HEK293 (cell line): Measurements from ENCODE around the gene STX18.
"Not testable (repeated sequence)": the region's sequence is repeated elsewhere in the genome, so short reads cannot be mapped to it uniquely, and the experiment has no call there.

ENCODE experiments used
- CTCF ChIA-PET: fragments of 350-600 bp; formaldehyde crosslinking; extraction: SDS; loops from one replicate; lab custom pipeline; 2021; ENCODE audit warnings: antibody characterized with exemption; lab: Yijun Ruan, JAX
- POLR2A ChIA-PET: fragments of 300-600 bp; formaldehyde crosslinking; extraction: SDS; loops from one replicate; lab custom pipeline; 2020; ENCODE audit warnings: antibody characterized with exemption, inconsistent platforms; lab: Yijun Ruan, JAX
- H3K27ac ChIP-seq: fragments of 200-500 bp; sonication (Bioruptor generic); 2 replicates; pipeline ENCODE4 v1.5.1; 2014; ENCODE audit warnings: low read depth, low read length, control low read depth, inconsistent platforms; ENCODE audit errors: extremely low read depth
- H3K36me3 ChIP-seq, 2 experiments: fragments of 200-500 bp in 1 of 2; sonication (Bioruptor generic) in 1 of 2; 1 replicate in 1 of 2; 2 replicates in 1 of 2; pipeline ENCODE4 v1.5.1; 2014 to 2017; ENCODE audit warnings: inconsistent platforms in 2 of 2, low read length in 2 of 2; ENCODE audit not compliant: control insufficient read depth in 2 of 2, insufficient read depth in 1 of 2
- H3K4me1 ChIP-seq: fragments of 200-500 bp; sonication (Bioruptor generic); 2 replicates; pipeline ENCODE4 v1.5.1; 2014; ENCODE audit warnings: mild to moderate bottlenecking, low read length, inconsistent platforms; ENCODE audit not compliant: control insufficient read depth, insufficient read depth
- H3K4me3 ChIP-seq: 2 replicates; pipeline ENCODE4 v1.5.1; 2011; ENCODE audit warnings: low read depth, mild to moderate bottlenecking, control low read depth, low read length, moderate library complexity
- H3K9me3 ChIP-seq: fragments of 200-500 bp; sonication (Bioruptor generic); 2 replicates; pipeline ENCODE4 v1.5.1; 2014; ENCODE audit warnings: low read depth, low read length, inconsistent platforms; ENCODE audit not compliant: control insufficient read depth, insufficient read depth
- BCL11A ChIP-seq: fragments of 450-650 bp; formaldehyde crosslinking; IDR thresholded peaks from 2 replicates; pipeline ENCODE4 v1.5.1; 2016; ENCODE audit warnings: low read depth, missing biosample characterization, missing genetic modification characterization
- BCL11B ChIP-seq: fragments of 450-650 bp; formaldehyde crosslinking; IDR thresholded peaks from 2 replicates; pipeline ENCODE4 v1.5.1; 2016; ENCODE audit warnings: low read depth, missing biosample characterization, missing genetic modification characterization
- PRDM1 ChIP-seq: fragments of 450-650 bp; formaldehyde crosslinking; IDR thresholded peaks from 2 replicates; pipeline ENCODE4; 2016; ENCODE audit warnings: missing biosample characterization, missing genetic modification characterization
- YY2 ChIP-seq: fragments of 450-650 bp; formaldehyde crosslinking; IDR thresholded peaks from 2 replicates; pipeline ENCODE4 v1.5.1; 2016; ENCODE audit warnings: missing biosample characterization, missing genetic modification characterization
- ZBTB21 ChIP-seq: fragments of 450-650 bp; formaldehyde crosslinking; IDR thresholded peaks from 2 replicates; pipeline ENCODE4 v1.5.1; 2017; ENCODE audit warnings: missing biosample characterization, missing genetic modification characterization
- ZEB2 ChIP-seq: fragments of 450-650 bp; formaldehyde crosslinking; IDR thresholded peaks from 2 replicates; pipeline ENCODE4 v1.5.1; 2016; ENCODE audit warnings: missing biosample characterization, missing genetic modification characterization
- ZNF133 ChIP-seq: fragments of 450-650 bp; formaldehyde crosslinking; IDR thresholded peaks from 2 replicates; pipeline ENCODE4 v1.5.1; 2016; ENCODE audit warnings: missing biosample characterization, missing genetic modification characterization
- ZNF157 ChIP-seq: fragments of 450-650 bp; formaldehyde crosslinking; IDR thresholded peaks from 2 replicates; pipeline ENCODE4 v1.5.1; 2016; ENCODE audit warnings: missing biosample characterization, missing genetic modification characterization
- ZNF394 ChIP-seq: fragments of 450-650 bp; formaldehyde crosslinking; IDR thresholded peaks from 2 replicates; pipeline ENCODE4 v1.5.1; 2016; ENCODE audit warnings: missing biosample characterization, missing genetic modification characterization, mild to moderate bottlenecking, moderate library complexity, borderline replicate concordance
- ZNF416 ChIP-seq: fragments of 450-650 bp; formaldehyde crosslinking; IDR thresholded peaks from 2 replicates; pipeline ENCODE4 v1.5.1; 2016; ENCODE audit warnings: missing biosample characterization, missing genetic modification characterization
- ZNF701 ChIP-seq: fragments of 450-650 bp; formaldehyde crosslinking; IDR thresholded peaks from 2 replicates; pipeline ENCODE4 v1.5.1; 2016; ENCODE audit warnings: missing biosample characterization, missing genetic modification characterization
- ZNF707 ChIP-seq: fragments of 450-650 bp; formaldehyde crosslinking; IDR thresholded peaks from 2 replicates; pipeline ENCODE4 v1.5.1; 2016; ENCODE audit warnings: missing biosample characterization, missing genetic modification characterization
- TF ChIP-seq, protein P1 (sequence below): fragments of 450-650 bp; formaldehyde crosslinking; IDR thresholded peaks from 2 replicates; pipeline ENCODE4 v1.5.1; 2016; ENCODE audit warnings: missing biosample characterization, missing genetic modification characterization
- TF ChIP-seq, protein P2 (sequence below): fragments of 450-650 bp; formaldehyde crosslinking; IDR thresholded peaks from 2 replicates; pipeline ENCODE4 v1.5.1; 2016; ENCODE audit warnings: missing biosample characterization, missing genetic modification characterization
- TF ChIP-seq, protein P3 (sequence below): fragments of 450-650 bp; formaldehyde crosslinking; IDR thresholded peaks from 2 replicates; pipeline ENCODE4 v1.5.1; 2016; ENCODE audit warnings: missing biosample characterization, missing genetic modification characterization, low read depth
- TF ChIP-seq, protein P4 (sequence below): fragments of 450-650 bp; formaldehyde crosslinking; IDR thresholded peaks from 2 replicates; pipeline ENCODE4 v1.5.1; 2017; ENCODE audit warnings: missing biosample characterization, missing genetic modification characterization
- TF ChIP-seq, protein P5 (sequence below): fragments of 450-650 bp; formaldehyde crosslinking; IDR thresholded peaks from 2 replicates; pipeline ENCODE4 v1.5.1; 2016; ENCODE audit warnings: missing biosample characterization, missing genetic modification characterization

Gene STX18

DNA sequence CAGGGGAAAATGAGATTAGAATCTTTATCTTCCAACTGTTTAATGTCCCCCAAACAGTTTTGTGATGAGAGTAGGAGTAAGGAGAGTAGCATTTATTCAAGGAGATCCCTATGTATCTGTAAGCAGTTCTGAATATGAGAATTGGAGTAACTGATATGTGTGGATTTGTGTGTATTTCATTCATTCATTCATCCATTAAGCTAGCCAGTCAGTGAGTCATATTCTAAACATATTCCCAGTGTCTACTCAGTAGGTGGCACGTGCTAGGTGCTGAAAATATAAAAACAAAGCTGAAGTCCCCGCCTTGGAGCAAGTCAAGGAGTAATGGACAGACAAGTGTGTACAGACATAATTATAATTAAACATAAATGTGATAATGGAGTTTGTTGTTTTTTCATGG is 12.4 kb upstream of the STX18 start:
- peaks cover 0 to 22% of the 10 kb centered on the region in 2 experiments; a peak in 1 of 3 replicates for H3K36me3 ChIP-seq
- H3K4me1 ChIP-seq: no peaks in the 10 kb centered on the region
- H3K4me3 ChIP-seq: no peak overlapping the region
- TF ChIP-seq ZNF394 (tag by site-specific recombination) (no peak), ZBTB21 (tag by site-specific recombination) (no peak), ZNF701 (tag by site-specific recombination) (no peak)
- TF ChIP-seq, protein P1, sequence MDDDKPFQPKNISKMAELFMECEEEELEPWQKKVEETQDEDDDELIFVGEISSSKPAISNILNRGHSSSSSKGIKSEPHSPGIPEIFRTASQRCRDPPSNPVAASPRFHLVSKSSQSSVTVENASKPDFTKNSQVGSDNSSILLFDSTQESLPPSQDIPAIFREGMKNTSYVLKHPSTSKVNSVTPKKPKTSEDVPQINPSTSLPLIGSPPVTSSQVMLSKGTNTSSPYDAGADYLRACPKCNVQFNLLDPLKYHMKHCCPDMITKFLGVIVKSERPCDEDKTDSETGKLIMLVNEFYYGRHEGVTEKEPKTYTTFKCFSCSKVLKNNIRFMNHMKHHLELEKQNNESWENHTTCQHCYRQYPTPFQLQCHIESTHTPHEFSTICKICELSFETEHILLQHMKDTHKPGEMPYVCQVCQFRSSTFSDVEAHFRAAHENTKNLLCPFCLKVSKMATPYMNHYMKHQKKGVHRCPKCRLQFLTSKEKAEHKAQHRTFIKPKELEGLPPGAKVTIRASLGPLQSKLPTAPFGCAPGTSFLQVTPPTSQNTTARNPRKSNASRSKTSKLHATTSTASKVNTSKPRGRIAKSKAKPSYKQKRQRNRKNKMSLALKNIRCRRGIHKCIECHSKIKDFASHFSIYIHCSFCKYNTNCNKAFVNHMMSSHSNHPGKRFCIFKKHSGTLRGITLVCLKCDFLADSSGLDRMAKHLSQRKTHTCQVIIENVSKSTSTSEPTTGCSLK (tag by site-specific recombination): no peak
- ChIA-PET CTCF (interaction anchor here (0.6 kb wide), 1 partner anchor 167 kb away, joined by 3 read pairs; no protein-coding TSS in a partner anchor), POLR2A (no interaction called here)
- H3K9me3 ChIP-seq: no peaks in the 10 kb centered on the region
- no peak overlapping the region for H3K27ac ChIP-seq

DNA sequence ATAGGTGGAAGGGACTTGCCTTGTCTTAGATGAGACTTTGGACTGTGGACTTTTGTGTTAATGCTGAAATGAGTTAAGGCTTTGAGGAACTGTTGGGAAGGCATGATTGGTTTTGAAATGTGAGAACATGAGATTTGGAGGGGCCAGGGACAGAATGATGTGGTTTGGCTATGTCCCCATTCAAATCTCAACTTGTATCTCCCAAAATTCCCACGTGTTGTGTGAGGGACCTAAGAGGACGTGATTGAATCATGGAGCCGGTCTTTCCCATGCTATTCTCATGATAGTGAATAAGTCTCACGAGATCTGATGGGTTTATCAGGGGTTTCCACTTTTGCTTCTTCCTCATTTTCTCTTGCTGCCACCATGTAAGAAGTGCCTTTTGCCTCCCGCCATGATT is 10.2 kb upstream of the STX18 start:
- H3K9me3 ChIP-seq, H3K4me3 ChIP-seq, POLR2A ChIA-PET, H3K4me1 ChIP-seq, H3K27ac ChIP-seq: not testable (repeated sequence)
- CTCF ChIA-PET: interaction anchor here (0.7 kb wide), 2 partner anchors 9 to 30 kb away, joined by 3 read pairs; no protein-coding TSS in a partner anchor
- peaks cover 0 to 44% of the 10 kb centered on the region in 2 experiments; a peak in 1 of 3 replicates for H3K36me3 ChIP-seq

DNA sequence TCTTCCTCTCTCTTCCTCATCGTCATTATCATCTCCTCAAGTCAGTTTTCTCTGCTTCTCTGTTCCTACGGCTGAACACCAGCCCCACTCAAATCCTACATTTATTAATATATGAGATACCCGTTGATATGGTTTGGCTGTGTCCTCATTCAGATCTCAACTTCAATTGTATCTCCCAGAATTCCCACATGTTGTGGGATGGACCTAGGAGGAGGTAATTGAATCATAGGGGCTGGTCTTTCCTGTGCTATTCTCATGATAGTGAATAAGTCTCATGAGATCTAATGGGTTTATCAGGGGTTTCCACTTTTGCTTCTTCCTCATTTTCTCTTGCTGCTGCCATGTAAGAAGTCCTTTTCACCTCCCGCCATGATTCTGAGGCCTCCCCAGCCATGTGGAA is 8.3 kb upstream of the STX18 start:
- POLR2A ChIA-PET, H3K4me1 ChIP-seq, H3K4me3 ChIP-seq, H3K9me3 ChIP-seq, H3K27ac ChIP-seq, CTCF ChIA-PET: not testable (repeated sequence)
- H3K36me3 ChIP-seq: peaks cover 0 to 56% of the 10 kb centered on the region in 2 experiments; a peak in 1 of 3 replicates

DNA sequence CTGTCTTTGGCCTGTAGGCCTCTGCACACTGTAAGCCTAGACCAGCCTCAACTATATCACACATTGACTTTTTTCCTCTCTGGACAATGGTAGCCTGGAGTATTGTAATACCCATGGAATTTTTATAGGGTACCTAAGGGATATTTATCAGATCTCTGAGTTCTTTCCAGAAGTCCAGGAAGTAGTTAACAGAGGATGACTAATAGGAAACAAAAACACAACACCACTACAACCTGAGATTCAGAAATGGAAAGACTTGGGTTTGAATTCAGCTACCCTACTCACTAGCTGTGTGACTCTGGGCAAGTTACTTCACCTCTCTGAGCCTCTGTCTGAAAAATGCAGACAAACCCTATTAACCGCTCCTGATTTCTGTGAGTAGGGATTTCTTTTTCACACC is 7.7 kb upstream of the STX18 start:
- H3K36me3 ChIP-seq: peaks cover 0 to 59% of the 10 kb centered on the region in 2 experiments; a peak in 1 of 3 replicates
- CTCF ChIA-PET: interaction anchor here (0.5 kb wide), 1 partner anchor 20 kb away, joined by 3 read pairs; no protein-coding TSS in a partner anchor

More for the DNA sequence above, 7.7 kb upstream of the STX18 start:
- no peak overlapping the region for H3K27ac ChIP-seq
- POLR2A ChIA-PET: no interaction called here
- TF ChIP-seq BCL11B (no peak), ZNF707 (tag by site-specific recombination) (no peak), ZEB2 (no peak), ZNF416 (tag by site-specific recombination) (no peak), PRDM1 (tag by site-specific recombination) (no peak), BCL11A (tag by site-specific recombination) (no peak), YY2 (tag by site-specific recombination) (no peak), ZNF133 (tag by site-specific recombination) (no peak), ZNF157 (no peak)
- TF ChIP-seq, protein P2, sequence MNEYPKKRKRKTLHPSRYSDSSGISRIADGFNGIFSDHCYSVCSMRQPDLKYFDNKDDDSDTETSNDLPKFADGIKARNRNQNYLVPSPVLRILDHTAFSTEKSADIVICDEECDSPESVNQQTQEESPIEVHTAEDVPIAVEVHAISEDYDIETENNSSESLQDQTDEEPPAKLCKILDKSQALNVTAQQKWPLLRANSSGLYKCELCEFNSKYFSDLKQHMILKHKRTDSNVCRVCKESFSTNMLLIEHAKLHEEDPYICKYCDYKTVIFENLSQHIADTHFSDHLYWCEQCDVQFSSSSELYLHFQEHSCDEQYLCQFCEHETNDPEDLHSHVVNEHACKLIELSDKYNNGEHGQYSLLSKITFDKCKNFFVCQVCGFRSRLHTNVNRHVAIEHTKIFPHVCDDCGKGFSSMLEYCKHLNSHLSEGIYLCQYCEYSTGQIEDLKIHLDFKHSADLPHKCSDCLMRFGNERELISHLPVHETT: no peak
- TF ChIP-seq, protein P3, sequence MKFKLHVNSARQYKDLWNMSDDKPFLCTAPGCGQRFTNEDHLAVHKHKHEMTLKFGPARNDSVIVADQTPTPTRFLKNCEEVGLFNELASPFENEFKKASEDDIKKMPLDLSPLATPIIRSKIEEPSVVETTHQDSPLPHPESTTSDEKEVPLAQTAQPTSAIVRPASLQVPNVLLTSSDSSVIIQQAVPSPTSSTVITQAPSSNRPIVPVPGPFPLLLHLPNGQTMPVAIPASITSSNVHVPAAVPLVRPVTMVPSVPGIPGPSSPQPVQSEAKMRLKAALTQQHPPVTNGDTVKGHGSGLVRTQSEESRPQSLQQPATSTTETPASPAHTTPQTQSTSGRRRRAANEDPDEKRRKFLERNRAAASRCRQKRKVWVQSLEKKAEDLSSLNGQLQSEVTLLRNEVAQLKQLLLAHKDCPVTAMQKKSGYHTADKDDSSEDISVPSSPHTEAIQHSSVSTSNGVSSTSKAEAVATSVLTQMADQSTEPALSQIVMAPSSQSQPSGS: no peak
- TF ChIP-seq, protein P4, sequence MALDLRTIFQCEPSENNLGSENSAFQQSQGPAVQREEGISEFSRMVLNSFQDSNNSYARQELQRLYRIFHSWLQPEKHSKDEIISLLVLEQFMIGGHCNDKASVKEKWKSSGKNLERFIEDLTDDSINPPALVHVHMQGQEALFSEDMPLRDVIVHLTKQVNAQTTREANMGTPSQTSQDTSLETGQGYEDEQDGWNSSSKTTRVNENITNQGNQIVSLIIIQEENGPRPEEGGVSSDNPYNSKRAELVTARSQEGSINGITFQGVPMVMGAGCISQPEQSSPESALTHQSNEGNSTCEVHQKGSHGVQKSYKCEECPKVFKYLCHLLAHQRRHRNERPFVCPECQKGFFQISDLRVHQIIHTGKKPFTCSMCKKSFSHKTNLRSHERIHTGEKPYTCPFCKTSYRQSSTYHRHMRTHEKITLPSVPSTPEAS (tag by site-specific recombination): no peak
- TF ChIP-seq, protein P5, sequence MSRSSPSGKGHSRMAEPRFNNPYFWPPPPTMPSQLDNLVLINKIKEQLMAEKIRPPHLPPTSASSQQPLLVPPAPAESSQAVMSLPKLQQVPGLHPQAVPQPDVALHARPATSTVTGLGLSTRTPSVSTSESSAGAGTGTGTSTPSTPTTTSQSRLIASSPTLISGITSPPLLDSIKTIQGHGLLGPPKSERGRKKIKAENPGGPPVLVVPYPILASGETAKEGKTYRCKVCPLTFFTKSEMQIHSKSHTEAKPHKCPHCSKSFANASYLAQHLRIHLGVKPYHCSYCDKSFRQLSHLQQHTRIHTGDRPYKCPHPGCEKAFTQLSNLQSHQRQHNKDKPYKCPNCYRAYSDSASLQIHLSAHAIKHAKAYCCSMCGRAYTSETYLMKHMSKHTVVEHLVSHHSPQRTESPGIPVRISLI (tag by site-specific recombination): no peak
- no peaks in the 10 kb centered on the region for H3K9me3 ChIP-seq
- H3K4me3 ChIP-seq: no peak overlapping the region
- H3K4me1 ChIP-seq: no peaks in the 10 kb centered on the region
